ENCODE results near the gene SSBP4. TPM values are rescaled to one million over a fixed set of nuclear protein-coding genes. Genes with fewer than 3 reads are reported as not detected.

The SSBP4 gene
- total and polyA plus RNA-seq, 2 of the 8 experiments (the other 6 are each of a cell fraction or from before 2014, with no cell fraction given) = 26.4 to 33.7 TPM

DNA sequence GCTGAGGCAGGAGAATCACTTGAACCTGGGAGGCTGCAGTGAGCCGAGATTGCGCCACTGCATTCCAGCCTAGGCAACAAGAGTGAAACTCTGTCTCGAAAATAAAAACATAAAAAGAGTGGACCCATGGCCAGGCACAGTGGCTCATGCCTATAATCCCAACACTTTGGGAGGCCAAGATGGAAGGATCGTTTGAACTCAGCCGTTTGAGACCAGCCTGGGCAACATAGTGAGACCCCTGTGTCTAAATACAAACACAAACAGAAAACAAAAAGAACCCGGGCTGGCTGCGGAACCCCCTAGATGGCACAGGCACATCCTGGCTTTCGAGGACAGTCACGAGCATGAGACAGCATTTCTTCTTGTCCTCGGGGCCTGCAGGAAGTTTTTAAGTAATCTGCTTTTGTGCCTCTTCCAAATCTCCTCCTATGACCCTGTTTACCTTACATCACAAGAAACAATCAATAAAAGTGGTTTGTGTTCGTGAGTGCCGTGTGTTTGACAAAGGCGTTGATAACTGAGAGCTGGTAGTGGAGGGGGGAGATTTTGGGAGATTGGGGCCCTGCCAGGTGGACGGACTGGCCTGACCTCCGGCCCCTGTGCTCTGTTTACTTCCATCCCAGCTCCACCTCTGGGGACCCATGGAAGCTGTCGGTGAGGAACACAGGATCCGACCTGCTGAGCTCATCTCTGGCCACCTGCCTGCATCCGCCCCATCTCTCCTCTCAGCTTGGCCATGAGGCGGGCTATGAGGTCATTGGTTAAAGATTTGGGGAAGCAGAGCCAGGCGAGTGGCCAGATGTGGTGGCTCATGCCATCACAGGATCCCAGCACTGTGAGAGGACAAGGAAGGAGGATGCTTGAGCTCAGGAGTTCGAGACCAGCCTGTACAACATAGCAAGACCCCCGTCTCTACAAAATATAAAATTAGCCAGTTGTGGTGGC is 39.1 kb upstream of the SSBP4 start (continued):
- TF ChIP-seq, protein P1, sequence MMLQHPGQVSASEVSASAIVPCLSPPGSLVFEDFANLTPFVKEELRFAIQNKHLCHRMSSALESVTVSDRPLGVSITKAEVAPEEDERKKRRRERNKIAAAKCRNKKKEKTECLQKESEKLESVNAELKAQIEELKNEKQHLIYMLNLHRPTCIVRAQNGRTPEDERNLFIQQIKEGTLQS (IDR thresholded peaks at IDR 0.05; ENCODE audit: insufficient read depth, low read depth, low read length) = no peak
- TF ChIP-seq RAD21 (IDR thresholded peaks at IDR 0.05 in 1 of 2, conservative IDR thresholded peaks at IDR 0.05 in 1 of 2; ENCODE audit: low read depth in 2 of 2, low read length in 2 of 2) = no peak
- TF ChIP-seq TCF12 (IDR thresholded peaks at IDR 0.05; ENCODE audit: low read depth, low read length) = no peak
- no peak for TF ChIP-seq SP1 (IDR thresholded peaks at IDR 0.05; ENCODE audit: low read depth, low read length)
- TF ChIP-seq, protein P2, sequence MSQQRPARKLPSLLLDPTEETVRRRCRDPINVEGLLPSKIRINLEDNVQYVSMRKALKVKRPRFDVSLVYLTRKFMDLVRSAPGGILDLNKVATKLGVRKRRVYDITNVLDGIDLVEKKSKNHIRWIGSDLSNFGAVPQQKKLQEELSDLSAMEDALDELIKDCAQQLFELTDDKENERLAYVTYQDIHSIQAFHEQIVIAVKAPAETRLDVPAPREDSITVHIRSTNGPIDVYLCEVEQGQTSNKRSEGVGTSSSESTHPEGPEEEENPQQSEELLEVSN (IDR thresholded peaks at IDR 0.05) = peak; percentile 47; the same call in 1 of the 2 replicates
- TF ChIP-seq EZH2 (IDR thresholded peaks at IDR 0.05; ENCODE audit: low read depth, low read length, severe bottlenecking) = no peak
- TF ChIP-seq CEBPB (IDR thresholded peaks at IDR 0.05; ENCODE audit: low read depth, low read length) = no peak
- TF ChIP-seq SP2 (IDR thresholded peaks at IDR 0.05; ENCODE audit: low read length) = no peak
- TF ChIP-seq CTBP2 (IDR thresholded peaks at IDR 0.05; ENCODE audit: borderline replicate concordance, insufficient read depth, insufficient read length, low read length) = no peak

Measured in H1 (cell line).